GM19025 (cell line): Measurements from ENCODE around the gene GPR162.

Experiments used
- ATAC-seq: cut with Tn5 transposase; IDR thresholded peaks from one replicate; pipeline ENCODE4 v1.9.1; 2021; ENCODE audit warnings: mild to moderate bottlenecking, low read depth, moderate library complexity; ENCODE audit not compliant: unreplicated experiment

GPR162 gene

GRCh38 chr12:6820166-6820565 lies 1.5 kb upstream of the GPR162 start:
- ATAC-seq: no peak

GRCh38 chr12:6822426-6823135 lies 960 bp downstream of the GPR162 start:
- no peak for ATAC-seq

- ATAC-seq: no peak
These were observed 1.8 kb downstream of the GPR162 start for GRCh38 chr12:6823182-6824084.

GRCh38 chr12:6824085-6824775 lies 2.6 kb downstream of the GPR162 start:
- no peak for ATAC-seq

GRCh38 chr12:6824901-6825381 lies 3.3 kb downstream of the GPR162 start:
- no peak for ATAC-seq

- no peak for ATAC-seq
These were observed 3.9 kb downstream of the GPR162 start for GRCh38 chr12:6825398-6826124.

- ATAC-seq: no peak
These were observed 4.6 kb downstream of the GPR162 start for GRCh38 chr12:6826125-6826733.

- no peak for ATAC-seq
These were observed 5.3 kb downstream of the GPR162 start for GRCh38 chr12:6826734-6827436.

GRCh38 chr12:6827437-6827911 lies 5.9 kb downstream of the GPR162 start:
- no peak for ATAC-seq

GRCh38 chr12:6827982-6828780 lies 6.6 kb downstream of the GPR162 start, which contains the start of gene P3H3:
Gene P3H3, plus strand, starts transcription at chr12:6828407. Its CDS starts 34 bp downstream, at chr12:6828441.
- ATAC-seq: no peak

- ATAC-seq: no peak
These were observed 7.3 kb downstream of the GPR162 start for GRCh38 chr12:6828781-6829535.

- ATAC-seq: no peak
These were observed 8.1 kb downstream of the GPR162 start for GRCh38 chr12:6829536-6830220.

GRCh38 chr12:6830286-6830890 lies 8.8 kb downstream of the GPR162 start:
- ATAC-seq: no peak

- ATAC-seq: no peak
These were observed 9.4 kb downstream of the GPR162 start for GRCh38 chr12:6830999-6831398.

GRCh38 chr12:6831450-6831995 lies 9.9 kb downstream of the GPR162 start:
- no peak for ATAC-seq

- no peak for ATAC-seq
These were observed 10.5 kb downstream of the GPR162 start for GRCh38 chr12:6832125-6832524.
